HCT116 (cell line): Measurements from ENCODE around the gene MPP2. TPM values are rescaled to one million over a fixed set of nuclear protein-coding genes. Genes with fewer than 3 reads are reported as not detected.
A peak's percentile ranks its signal among the peaks of the same experiment; 100 is the strongest.

ENCODE experiments used
- ATAC-seq: fragments of 200-7000 bp; cut with Tn5 transposase; 2 replicates; pipeline ENCODE4 v1.9.1; 2020; ENCODE audit warnings: mild to moderate bottlenecking, moderate library complexity
- Bru-seq: library from RNA; stranded (reverse); fragments of 400-500 nt; gene quantifications from one replicate; lab custom pipeline; 2021; lab: Mats Ljungman, UMichigan
- BruChase-seq, 2 experiments: library from RNA; stranded (reverse); fragments of 400-500 nt; gene quantifications; one replicate each; lab custom pipeline; 2021; lab: Mats Ljungman, UMichigan
- BruUV-seq: library from RNA; stranded (reverse); fragments of 400-500 nt; replicated peaks from 2 replicates; lab custom pipeline; 2021; lab: Mats Ljungman, UMichigan
- CTCF ChIA-PET: fragments of 300-600 bp; sonication (Branson Sonifier 250); formaldehyde crosslinking; loops from one replicate; lab custom pipeline; 2021; ENCODE audit warnings: antibody characterized with exemption; lab: Charles Lee
- POLR2A ChIA-PET: fragments of 300-600, 350-600 bp; sonication (Branson Sonifier 250); formaldehyde crosslinking; loops from one replicate; lab custom pipeline; 2021; ENCODE audit warnings: antibody characterized with exemption; lab: Charles Lee
- RAD21 ChIA-PET, 2 experiments: fragments of 300-600 bp; sonication (Branson Sonifier 250); formaldehyde crosslinking; loops; one replicate each; lab custom pipeline; 2023; ENCODE audit warnings: low total read pairs in 2 of 2; ENCODE audit not compliant: uncharacterized antibody in 2 of 2, unreplicated experiment in 2 of 2, low non-redundant PET in 1 of 2; lab: Charles Lee
- DNase-seq: peaks from one replicate; pipeline ENCODE4 v3.0.0-alpha.2; 2010; ENCODE audit warnings: low read depth, low spot score
- H2AFZ ChIP-seq: fragments of 200-600 bp; shearing (Covaris generic), sonication (generic); 2 replicates; pipeline ENCODE4 v1.6.1; 2017; ENCODE audit warnings: low read depth, mixed run types, mixed read lengths, antibody characterized with exemption, low read length; ENCODE audit not compliant: poor library complexity, severe bottlenecking
- H3K27ac ChIP-seq: 2 replicates; pipeline ENCODE4 v1.5.1; 2012; ENCODE audit warnings: low read depth, low read length
- H3K27me3 ChIP-seq: fragments of 200-600 bp; sonication (generic); 2 replicates; pipeline ENCODE4 v1.6.1; 2016; ENCODE audit warnings: mixed run types, low read length, mixed read lengths; ENCODE audit not compliant: insufficient read depth
- H3K36me3 ChIP-seq, 2 experiments: fragments of 200-500 bp in 1 of 2; fragments of 200-600 bp in 1 of 2; sonication (Bioruptor generic) in 1 of 2; sonication (generic) in 1 of 2; 2 replicates each; pipeline versions ENCODE4 v1.5.1 to v1.6.1; 2014 to 2016; ENCODE audit warnings: low read length in 2 of 2, inconsistent platforms in 1 of 2, mixed read lengths in 1 of 2, mixed run types in 1 of 2; ENCODE audit not compliant: insufficient read depth in 2 of 2, control insufficient read depth in 1 of 2
- H3K4me1 ChIP-seq, 2 experiments: fragments of 200-600 bp in 1 of 2; sonication (generic) in 1 of 2; 2 replicates each; pipeline versions ENCODE4 v1.5.1 to v1.6.1; 2012 to 2017; ENCODE audit warnings: low read length in 2 of 2, inconsistent platforms in 1 of 2, mild to moderate bottlenecking in 1 of 2, mixed read lengths in 1 of 2, mixed run types in 1 of 2, moderate library complexity in 1 of 2; ENCODE audit not compliant: insufficient read depth in 2 of 2, control insufficient read depth in 1 of 2
- H3K4me2 ChIP-seq: fragments of 200-600 bp; sonication (generic); 2 replicates; pipeline ENCODE4 v1.6.1; 2017; ENCODE audit warnings: mixed run types, low read length, mixed read lengths
- H3K4me3 ChIP-seq, 2 experiments: fragments of 200-600 bp in 1 of 2; sonication (generic) in 1 of 2; replicated peaks in 1 of 2; 2 replicates each; pipeline ENCODE4 v1.5.1; 2011 to 2016; ENCODE audit warnings: low read length in 2 of 2, control low read depth in 1 of 2, low read depth in 1 of 2, mild to moderate bottlenecking in 1 of 2, mixed read lengths in 1 of 2, mixed run types in 1 of 2
- H3K79me2 ChIP-seq: fragments of 200-600 bp; sonication (generic); 2 replicates; pipeline ENCODE4 v1.6.1; 2017; ENCODE audit warnings: mild to moderate bottlenecking, mixed run types, low read length, moderate library complexity, mixed read lengths; ENCODE audit not compliant: insufficient read depth
- H3K9ac ChIP-seq: fragments of 200-600 bp; sonication (generic); 2 replicates; pipeline ENCODE4 v1.6.1; 2016; ENCODE audit warnings: low read length, mixed read lengths
- H3K9me2 ChIP-seq: fragments of 200-600 bp; sonication (generic), shearing (Covaris generic); 2 replicates; pipeline ENCODE4 v1.6.1; 2017; ENCODE audit warnings: mixed run types, mild to moderate bottlenecking, moderate library complexity; ENCODE audit not compliant: insufficient read depth
- H3K9me3 ChIP-seq, 2 experiments: fragments of 200-500 bp in 1 of 2; fragments of 200-600 bp in 1 of 2; sonication (Bioruptor generic) in 1 of 2; sonication (generic) in 1 of 2; 2 replicates each; pipeline ENCODE4 v1.6.1; 2014 to 2017; ENCODE audit warnings: low read length in 2 of 2, mixed read lengths in 2 of 2, inconsistent platforms in 1 of 2, low read depth in 1 of 2, mild to moderate bottlenecking in 1 of 2, mixed run types in 1 of 2, moderate library complexity in 1 of 2; ENCODE audit not compliant: control insufficient read depth in 1 of 2, insufficient read depth in 1 of 2
- H4K20me1 ChIP-seq: fragments of 200-600 bp; sonication (generic), shearing (Covaris generic); 2 replicates; pipeline ENCODE4 v1.6.1; 2017; ENCODE audit warnings: mixed run types, mild to moderate bottlenecking, moderate library complexity; ENCODE audit not compliant: insufficient read depth
- EGR1 ChIP-seq: IDR thresholded peaks from 2 replicates; pipeline ENCODE4 v1.6.1; 2012; ENCODE audit warnings: low read depth
- EZH2 ChIP-seq: fragments of 200-600 bp; sonication (generic); IDR thresholded peaks from 2 replicates; pipeline ENCODE4 v1.6.1; 2017; ENCODE audit warnings: antibody characterized with exemption, mixed run types
- POLR2AphosphoS5 ChIP-seq: IDR thresholded peaks from 2 replicates; pipeline ENCODE4 v1.6.1; 2011; ENCODE audit warnings: mild to moderate bottlenecking, low read depth, low read length, moderate library complexity
- SIN3A ChIP-seq: IDR thresholded peaks from 2 replicates; pipeline ENCODE4 v1.6.1; 2012; ENCODE audit warnings: low read depth
- SP1 ChIP-seq: IDR thresholded peaks from 2 replicates; pipeline ENCODE4 v1.6.1; 2012; ENCODE audit warnings: low read depth
- TCF7L2 ChIP-seq: IDR thresholded peaks from 2 replicates; pipeline ENCODE4 v1.7.0; 2011; ENCODE audit warnings: borderline replicate concordance, inconsistent platforms; ENCODE audit not compliant: insufficient read depth, insufficient read length; ENCODE audit errors: extremely low read depth
- intact Hi-C: fragments of 100-400 bp; cut with micrococcal nuclease; formaldehyde crosslinking; loops from 2 replicates; pipeline ENCODE4 v1.10.0; 2022
- long read RNA-seq: library from polyadenylated mRNA; unstranded; transcript quantifications from one replicate; pipeline ENCODE4 v2.0.0, GENCODE V29; 2021; ENCODE audit not compliant: unreplicated experiment
- polyA plus RNA-seq: library from polyadenylated mRNA; unstranded; fragments of >200 nt; gene quantifications from 2 replicates; pipeline ENCODE4 v1.2.1, GENCODE V29; 2012; ENCODE audit warnings: missing spikeins
- total RNA-seq: library from RNA; stranded (reverse); gene quantifications from one replicate; pipeline ENCODE4 v1.2.1, GENCODE V29; 2021; ENCODE audit not compliant: unreplicated experiment
- TF ChIP-seq, protein P1 (sequence below): IDR thresholded peaks from 2 replicates; pipeline ENCODE4 v1.6.1; 2012
- TF ChIP-seq, protein P2 (sequence below): IDR thresholded peaks from 2 replicates; pipeline ENCODE4 v1.6.1; 2012; ENCODE audit warnings: low read depth

MPP2 gene, protein sequence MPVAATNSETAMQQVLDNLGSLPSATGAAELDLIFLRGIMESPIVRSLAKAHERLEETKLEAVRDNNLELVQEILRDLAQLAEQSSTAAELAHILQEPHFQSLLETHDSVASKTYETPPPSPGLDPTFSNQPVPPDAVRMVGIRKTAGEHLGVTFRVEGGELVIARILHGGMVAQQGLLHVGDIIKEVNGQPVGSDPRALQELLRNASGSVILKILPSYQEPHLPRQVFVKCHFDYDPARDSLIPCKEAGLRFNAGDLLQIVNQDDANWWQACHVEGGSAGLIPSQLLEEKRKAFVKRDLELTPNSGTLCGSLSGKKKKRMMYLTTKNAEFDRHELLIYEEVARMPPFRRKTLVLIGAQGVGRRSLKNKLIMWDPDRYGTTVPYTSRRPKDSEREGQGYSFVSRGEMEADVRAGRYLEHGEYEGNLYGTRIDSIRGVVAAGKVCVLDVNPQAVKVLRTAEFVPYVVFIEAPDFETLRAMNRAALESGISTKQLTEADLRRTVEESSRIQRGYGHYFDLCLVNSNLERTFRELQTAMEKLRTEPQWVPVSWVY
- 16.4 TPM for total RNA-seq
- polyA plus RNA-seq = 7.5 and 10.2 TPM in 2 replicates
- percentile 33 among the genes with signal in this experiment for Bru-seq, nascent RNA
- BruChase-seq, experiment 1, labeled RNA remaining after a 6-hour chase = percentile 41 among the genes with signal in this experiment
- percentile 41 among the genes with signal in this experiment for BruChase-seq, experiment 2, labeled RNA remaining after a 2-hour chase
- long read RNA-seq, full-length matches to known transcripts = 24 of 36 reads
- long read RNA-seq, partial matches to known transcripts = 7 of 36 reads
- long read RNA-seq, other reads (novel, unspliced or antisense) = 5 of 36 reads

DNA sequence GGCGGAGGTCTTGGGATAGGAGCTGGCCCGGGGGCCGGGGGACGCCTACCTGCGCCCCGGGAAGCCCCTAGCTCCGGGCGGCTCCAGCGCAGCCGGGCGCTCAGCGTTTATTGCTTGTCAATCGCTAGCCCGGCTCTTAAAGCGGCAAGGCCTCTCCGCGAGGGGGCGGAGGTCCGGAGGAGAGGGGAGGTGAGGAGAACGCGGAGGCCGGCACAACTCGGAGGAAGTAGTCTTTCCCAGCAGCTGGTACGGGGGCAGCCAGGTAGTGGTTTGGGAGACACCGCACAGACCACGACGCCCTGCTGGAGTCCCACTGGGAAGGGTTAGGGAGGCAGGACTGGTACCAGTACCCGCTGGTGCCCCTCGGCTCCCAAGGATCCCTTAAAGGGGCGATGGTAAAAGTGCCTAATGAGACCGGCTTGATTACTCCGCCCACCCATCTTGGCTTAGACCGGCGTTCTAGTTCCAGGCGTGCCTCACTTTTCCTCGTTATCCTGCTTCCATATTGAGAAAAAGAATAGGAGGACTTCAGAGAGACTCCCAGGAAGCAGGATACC is at the start of gene MPP2:
MPP2 (minus strand) TSS at position 112 of the 557 bp plus-strand sequence. CDS start 3,076 bp downstream, outside the sequence.
- H3K4me1 ChIP-seq = peaks cover 21 to 36% of the 10 kb centered on the region in 2 experiments
- no peaks in the 10 kb centered on the region for H3K27me3 ChIP-seq
- H3K36me3 ChIP-seq = no peaks in the 10 kb centered on the region
- no peaks in the 10 kb centered on the region for H3K79me2 ChIP-seq
- peak within 1 kb of the TSS; percentile 99 for H3K4me2 ChIP-seq
- CTCF ChIA-PET = interaction anchor here (0.7 to 2.0 kb wide), 3 partner anchors 37 to 261 kb away, joined by 3 to 5 read pairs (median 4); no protein-coding TSS in a partner anchor
- no TSS peak for BruUV-seq
- ATAC-seq (peak; percentile 72), DNase-seq (peak; percentile 64)
- H2AFZ ChIP-seq = peak within 1 kb of the TSS; percentile 96
- POLR2A ChIA-PET = no interaction called here
- intact Hi-C loops = loop anchor here (10.0 kb wide), 1 partner anchor 457 kb away; the partner anchor contains the start of gene FAM171A2
- peak within 1 kb of the TSS; percentile 56 to 64 for H3K4me3 ChIP-seq
- peak within 1 kb of the TSS; percentile 42 for H3K9ac ChIP-seq
- peak within 1 kb of the TSS; percentile 62 for H3K27ac ChIP-seq
- no peaks in the 10 kb centered on the region for H3K9me2 ChIP-seq
- peak; percentile 79 for TF ChIP-seq EGR1
- TF ChIP-seq, protein P1, sequence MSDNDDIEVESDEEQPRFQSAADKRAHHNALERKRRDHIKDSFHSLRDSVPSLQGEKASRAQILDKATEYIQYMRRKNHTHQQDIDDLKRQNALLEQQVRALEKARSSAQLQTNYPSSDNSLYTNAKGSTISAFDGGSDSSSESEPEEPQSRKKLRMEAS = peak; percentile 66
- peak; percentile 54; the same call in 1 of the 2 replicates for TF ChIP-seq SP1
- TF ChIP-seq EZH2 = no peak
- TF ChIP-seq, protein P2, sequence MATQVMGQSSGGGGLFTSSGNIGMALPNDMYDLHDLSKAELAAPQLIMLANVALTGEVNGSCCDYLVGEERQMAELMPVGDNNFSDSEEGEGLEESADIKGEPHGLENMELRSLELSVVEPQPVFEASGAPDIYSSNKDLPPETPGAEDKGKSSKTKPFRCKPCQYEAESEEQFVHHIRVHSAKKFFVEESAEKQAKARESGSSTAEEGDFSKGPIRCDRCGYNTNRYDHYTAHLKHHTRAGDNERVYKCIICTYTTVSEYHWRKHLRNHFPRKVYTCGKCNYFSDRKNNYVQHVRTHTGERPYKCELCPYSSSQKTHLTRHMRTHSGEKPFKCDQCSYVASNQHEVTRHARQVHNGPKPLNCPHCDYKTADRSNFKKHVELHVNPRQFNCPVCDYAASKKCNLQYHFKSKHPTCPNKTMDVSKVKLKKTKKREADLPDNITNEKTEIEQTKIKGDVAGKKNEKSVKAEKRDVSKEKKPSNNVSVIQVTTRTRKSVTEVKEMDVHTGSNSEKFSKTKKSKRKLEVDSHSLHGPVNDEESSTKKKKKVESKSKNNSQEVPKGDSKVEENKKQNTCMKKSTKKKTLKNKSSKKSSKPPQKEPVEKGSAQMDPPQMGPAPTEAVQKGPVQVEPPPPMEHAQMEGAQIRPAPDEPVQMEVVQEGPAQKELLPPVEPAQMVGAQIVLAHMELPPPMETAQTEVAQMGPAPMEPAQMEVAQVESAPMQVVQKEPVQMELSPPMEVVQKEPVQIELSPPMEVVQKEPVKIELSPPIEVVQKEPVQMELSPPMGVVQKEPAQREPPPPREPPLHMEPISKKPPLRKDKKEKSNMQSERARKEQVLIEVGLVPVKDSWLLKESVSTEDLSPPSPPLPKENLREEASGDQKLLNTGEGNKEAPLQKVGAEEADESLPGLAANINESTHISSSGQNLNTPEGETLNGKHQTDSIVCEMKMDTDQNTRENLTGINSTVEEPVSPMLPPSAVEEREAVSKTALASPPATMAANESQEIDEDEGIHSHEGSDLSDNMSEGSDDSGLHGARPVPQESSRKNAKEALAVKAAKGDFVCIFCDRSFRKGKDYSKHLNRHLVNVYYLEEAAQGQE = no peak
- TF ChIP-seq TCF7L2 = peak; percentile 48
- TF ChIP-seq POLR2AphosphoS5 = no peak; the same call in 1 of the 2 replicates
- no peak; the same call in 1 of the 2 replicates for TF ChIP-seq SIN3A
- H3K9me3 ChIP-seq = no peaks in the 10 kb centered on the region
- H4K20me1 ChIP-seq = no peaks in the 10 kb centered on the region
- RAD21 ChIA-PET = no interaction called here
